ENCODE measurements around the gene ZNF23.

DNA sequence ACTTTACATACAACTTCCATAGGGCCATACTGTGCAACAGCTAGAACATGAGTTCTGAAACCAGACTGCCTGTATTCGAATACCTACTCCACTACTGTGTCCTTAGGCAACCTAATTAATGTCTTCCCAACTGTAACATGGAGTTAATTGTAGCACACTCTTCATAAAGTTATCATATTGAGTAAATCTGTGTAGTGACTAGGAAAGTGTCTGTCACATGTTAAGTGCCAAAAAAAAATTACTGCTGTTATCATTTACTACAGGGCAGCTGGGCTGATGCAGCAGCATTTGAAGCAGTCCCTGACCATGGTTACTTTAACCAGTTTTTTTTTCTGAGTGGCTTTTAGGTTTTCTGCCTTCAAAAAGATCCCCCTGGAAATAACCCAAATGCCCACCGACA is 10.9 kb upstream of the ZNF23 start:
- TF ChIP-seq ZNF384 (IDR thresholded peaks at IDR 0.05) (no peak), SUZ12 (IDR thresholded peaks at IDR 0.05) (no peak), ELF4 (IDR thresholded peaks at IDR 0.05) (no peak), LEF1 (IDR thresholded peaks at IDR 0.05; ENCODE audit: borderline replicate concordance) (no peak), CTBP1 (IDR thresholded peaks at IDR 0.05; ENCODE audit: borderline replicate concordance) (no peak), TARDBP (IDR thresholded peaks at IDR 0.05) (no peak), HDGF (IDR thresholded peaks at IDR 0.05; ENCODE audit: borderline replicate concordance) (no peak), L3MBTL2 (conservative IDR thresholded peaks at IDR 0.05) (no peak)
